Muscle layer of colon (tissue), 2 donors: ENCODE data around the gene HERC2.
"Not testable (repeated sequence)": the region's sequence is repeated elsewhere in the genome, so short reads cannot be mapped to it uniquely, and the experiment has no call there.

ENCODE experiments used
- H3K27ac ChIP-seq: one replicate; pipeline ENCODE4 v1.7.0; 2013; ENCODE audit warnings: low read depth, mild to moderate bottlenecking, low read length, moderate library complexity
- H3K27me3 ChIP-seq, 2 donors: one replicate each; pipeline ENCODE4 v1.7.0; 2013; ENCODE audit warnings: low read length in 2 of 2, mild to moderate bottlenecking in 2 of 2; ENCODE audit not compliant: insufficient read depth in 2 of 2, control insufficient read depth in 1 of 2
- H3K36me3 ChIP-seq: one replicate; pipeline ENCODE4 v1.7.0; 2013; ENCODE audit warnings: mild to moderate bottlenecking, low read length; ENCODE audit not compliant: insufficient read depth
- H3K4me1 ChIP-seq: one replicate; pipeline ENCODE4 v1.7.0; 2013; ENCODE audit warnings: mild to moderate bottlenecking, low read length; ENCODE audit not compliant: insufficient read depth
- H3K4me3 ChIP-seq, 2 donors: one replicate each; pipeline ENCODE4 v1.7.0; 2013; ENCODE audit warnings: low read length in 2 of 2, low read depth in 1 of 2, mild to moderate bottlenecking in 1 of 2, moderate library complexity in 1 of 2
- H3K9ac ChIP-seq: one replicate; pipeline ENCODE4 v1.7.0; 2013; ENCODE audit warnings: low read length
- H3K9me3 ChIP-seq: one replicate; pipeline ENCODE4 v1.7.0; 2013; ENCODE audit warnings: mild to moderate bottlenecking, low read length
- donor health status: abdominal sarcoma.
- donor health status: Adenocarcinoma of cecum.

Gene HERC2

GRCh38 chr15:28215521-28215920 lies 106.5 kb downstream of the HERC2 start:
- not testable (repeated sequence) for H3K27me3 ChIP-seq, H3K9me3 ChIP-seq, H3K4me1 ChIP-seq, H3K4me3 ChIP-seq, H3K27ac ChIP-seq, H3K9ac ChIP-seq
- H3K36me3 ChIP-seq = peaks cover 30% of the 10 kb centered on the region

- H3K36me3 ChIP-seq = peaks cover 17% of the 10 kb centered on the region
- not testable (repeated sequence) for H3K27me3 ChIP-seq, H3K9ac ChIP-seq, H3K27ac ChIP-seq, H3K4me1 ChIP-seq, H3K9me3 ChIP-seq, H3K4me3 ChIP-seq
These were observed 107.8 kb downstream of the HERC2 start for GRCh38 chr15:28214006-28214790.

GRCh38 chr15:28213393-28213792 lies 108.6 kb downstream of the HERC2 start:
- H3K9ac ChIP-seq, H3K4me3 ChIP-seq, H3K27me3 ChIP-seq, H3K36me3 ChIP-seq, H3K9me3 ChIP-seq, H3K27ac ChIP-seq, H3K4me1 ChIP-seq: not testable (repeated sequence)

- Histone ChIP-seq H3K9ac (no peak overlapping the region), H3K27ac (no peak overlapping the region), H3K4me1 (no peaks in the 10 kb centered on the region), H3K4me3 (no peak overlapping the region), H3K27me3 (no peaks in the 10 kb centered on the region), H3K9me3 (no peaks in the 10 kb centered on the region), H3K36me3 (peaks cover 6% of the 10 kb centered on the region)
These were observed 113.4 kb downstream of the HERC2 start for GRCh38 chr15:28208583-28208982.

GRCh38 chr15:28205640-28206039 lies 116.3 kb downstream of the HERC2 start:
- not testable (repeated sequence) for H3K4me3 ChIP-seq, H3K4me1 ChIP-seq, H3K27me3 ChIP-seq, H3K9ac ChIP-seq, H3K36me3 ChIP-seq, H3K9me3 ChIP-seq, H3K27ac ChIP-seq

- H3K9me3 ChIP-seq, H3K4me3 ChIP-seq, H3K27ac ChIP-seq, H3K4me1 ChIP-seq, H3K36me3 ChIP-seq, H3K9ac ChIP-seq, H3K27me3 ChIP-seq: not testable (repeated sequence)
These were observed 118.7 kb downstream of the HERC2 start for GRCh38 chr15:28203055-28203828.

GRCh38 chr15:28202124-28202523 lies 119.9 kb downstream of the HERC2 start:
- not testable (repeated sequence) for H3K4me1 ChIP-seq, H3K4me3 ChIP-seq, H3K27ac ChIP-seq, H3K27me3 ChIP-seq, H3K9me3 ChIP-seq, H3K9ac ChIP-seq
- peaks cover 10% of the 10 kb centered on the region for H3K36me3 ChIP-seq

GRCh38 chr15:28198215-28198614 lies 123.8 kb downstream of the HERC2 start:
- H3K4me1 ChIP-seq, H3K4me3 ChIP-seq, H3K9me3 ChIP-seq, H3K27me3 ChIP-seq, H3K27ac ChIP-seq, H3K9ac ChIP-seq: not testable (repeated sequence)
- H3K36me3 ChIP-seq = peaks cover 15% of the 10 kb centered on the region

GRCh38 chr15:28197694-28198093 lies 124.3 kb downstream of the HERC2 start:
- not testable (repeated sequence) for H3K27ac ChIP-seq, H3K9me3 ChIP-seq, H3K9ac ChIP-seq, H3K27me3 ChIP-seq, H3K4me1 ChIP-seq, H3K4me3 ChIP-seq
- peaks cover 15% of the 10 kb centered on the region for H3K36me3 ChIP-seq

- H3K27ac ChIP-seq, H3K9ac ChIP-seq, H3K4me1 ChIP-seq, H3K27me3 ChIP-seq, H3K4me3 ChIP-seq, H3K9me3 ChIP-seq: not testable (repeated sequence)
- H3K36me3 ChIP-seq = peaks cover 15% of the 10 kb centered on the region
These were observed 125.4 kb downstream of the HERC2 start for GRCh38 chr15:28196581-28196980.

GRCh38 chr15:28192772-28193171 lies 129.2 kb downstream of the HERC2 start:
- no peak overlapping the region for H3K9ac ChIP-seq
- H3K27ac ChIP-seq = no peak overlapping the region
- H3K4me3 ChIP-seq = no peak overlapping the region
- H3K4me1 ChIP-seq = no peaks in the 10 kb centered on the region
- H3K9me3 ChIP-seq = no peaks in the 10 kb centered on the region
- H3K36me3 ChIP-seq = peaks cover 24% of the 10 kb centered on the region
- no peaks in the 10 kb centered on the region for H3K27me3 ChIP-seq

- H3K27ac ChIP-seq = no peak overlapping the region
- H3K4me1 ChIP-seq = no peaks in the 10 kb centered on the region
- no peak overlapping the region for H3K9ac ChIP-seq
- H3K36me3 ChIP-seq = peaks cover 30% of the 10 kb centered on the region
- H3K4me3 ChIP-seq = no peak overlapping the region
- H3K9me3 ChIP-seq = no peaks in the 10 kb centered on the region
- no peaks in the 10 kb centered on the region for H3K27me3 ChIP-seq
These were observed 130.1 kb downstream of the HERC2 start for GRCh38 chr15:28191832-28192231.
